GM19372 (cell line): ENCODE data around the gene MARF1.

Experiments used
- ATAC-seq: cut with Tn5 transposase; IDR thresholded peaks from one replicate; pipeline ENCODE4 v1.9.1; 2021; ENCODE audit warnings: mild to moderate bottlenecking, low read depth, moderate library complexity; ENCODE audit not compliant: unreplicated experiment

The MARF1 gene

GRCh38 chr16:15604460-15605440, 38.2 kb downstream of the MARF1 start:
- no peak for ATAC-seq

GRCh38 chr16:15602285-15603044, 40.5 kb downstream of the MARF1 start:
- ATAC-seq: no peak

- no peak for ATAC-seq
Measured at GRCh38 chr16:15601212-15601879, 41.6 kb downstream of the MARF1 start.

GRCh38 chr16:15599303-15600070, 43.5 kb downstream of the MARF1 start:
- ATAC-seq: no peak

- no peak for ATAC-seq
Measured at GRCh38 chr16:15598648-15599190, 44.2 kb downstream of the MARF1 start.

- ATAC-seq: no peak
Measured at GRCh38 chr16:15597822-15598647, 44.9 kb downstream of the MARF1 start.

- ATAC-seq: no peak
Measured at GRCh38 chr16:15597135-15597534, 45.8 kb downstream of the MARF1 start.

- no peak for ATAC-seq
Measured at GRCh38 chr16:15594711-15595320, 48.1 kb downstream of the MARF1 start.

GRCh38 chr16:15593235-15593634, 49.7 kb downstream of the MARF1 start:
- ATAC-seq: no peak

GRCh38 chr16:15592324-15592723, 50.6 kb downstream of the MARF1 start:
- no peak for ATAC-seq

- ATAC-seq: no peak
Measured at GRCh38 chr16:15587152-15587825, 55.7 kb downstream of the MARF1 start.

- no peak for ATAC-seq
Measured at GRCh38 chr16:15586716-15587115, 56.2 kb downstream of the MARF1 start.

GRCh38 chr16:15585956-15586355, 57.0 kb downstream of the MARF1 start:
- ATAC-seq: no peak

GRCh38 chr16:15583526-15583925, 59.4 kb downstream of the MARF1 start:
- ATAC-seq: no peak

GRCh38 chr16:15581127-15581815, 61.7 kb downstream of the MARF1 start:
- ATAC-seq: no peak

- ATAC-seq: no peak
Measured at GRCh38 chr16:15578824-15579223, 64.1 kb downstream of the MARF1 start.
